WTC11 (cell line): ENCODE data around the gene LRRC7. TPM values are rescaled to one million over a fixed set of nuclear protein-coding genes. Genes with fewer than 3 reads are reported as not detected.
"Not testable (repeated sequence)": the region's sequence is repeated elsewhere in the genome, so short reads cannot be mapped to it uniquely, and the experiment has no call there.

ENCODE experiments used
- ATAC-seq: fragments of 200-7000 bp; cut with Tn5 transposase; 2 replicates; pipeline ENCODE4 v1.10.0; 2021; ENCODE audit warnings: mild to moderate bottlenecking, moderate library complexity
- CTCF ChIA-PET: fragments of 300-600 bp; sonication (Branson Sonifier 250); formaldehyde crosslinking; loops from one replicate; lab custom pipeline; 2021; ENCODE audit warnings: antibody characterized with exemption; lab: Charles Lee
- POLR2A ChIA-PET: fragments of 350-600 bp; sonication (Branson Sonifier 250); formaldehyde crosslinking; loops from one replicate; lab custom pipeline; 2021; ENCODE audit warnings: antibody characterized with exemption; lab: Charles Lee
- DNase-seq: peaks from one replicate; pipeline ENCODE4 v3.0.0; 2021; ENCODE audit warnings: low spot score
- H3K27ac Mint-ChIP-seq: 2 replicates; pipeline ENCODE4 v1.8.0; 2021; ENCODE audit warnings: mixed read lengths
- H3K27me3 Mint-ChIP-seq: 2 replicates; pipeline ENCODE4 v1.8.0; 2021; ENCODE audit warnings: low read depth, mild to moderate bottlenecking, moderate library complexity, mixed read lengths
- H3K36me3 Mint-ChIP-seq: 2 replicates; pipeline ENCODE4 v1.8.0; 2021; ENCODE audit warnings: mixed read lengths
- H3K4me1 Mint-ChIP-seq: 2 replicates; pipeline ENCODE4 v1.8.0; 2022; ENCODE audit warnings: mixed read lengths
- H3K4me3 Mint-ChIP-seq: 2 replicates; pipeline ENCODE4 v1.8.0; 2021; ENCODE audit warnings: mild to moderate bottlenecking, moderate library complexity, mixed read lengths
- H3K9me3 Mint-ChIP-seq: 2 replicates; pipeline ENCODE4 v1.8.0; 2021; ENCODE audit warnings: mixed read lengths
- CREM ChIP-seq: sonication (generic); formaldehyde crosslinking; IDR thresholded peaks from 2 replicates; pipeline ENCODE4 v1.8.1; 2022; ENCODE audit warnings: mild to moderate bottlenecking, missing genetic modification reagents, moderate library complexity
- CTCF ChIP-seq: fragments of 200-600 bp; IDR thresholded peaks from 2 replicates; pipeline ENCODE4 v1.8.0; 2022; ENCODE audit warnings: antibody characterized with exemption
- ESRRA ChIP-seq: sonication (generic); formaldehyde crosslinking; IDR thresholded peaks from 2 replicates; pipeline ENCODE4 v1.8.1; 2022; ENCODE audit warnings: mild to moderate bottlenecking, missing genetic modification reagents, borderline replicate concordance
- ETV6 ChIP-seq: sonication (generic); formaldehyde crosslinking; IDR thresholded peaks from 2 replicates; pipeline ENCODE4 v1.8.1; 2022; ENCODE audit warnings: mild to moderate bottlenecking, missing genetic modification reagents
- PRDM15 ChIP-seq: sonication (generic); formaldehyde crosslinking; IDR thresholded peaks from 2 replicates; pipeline ENCODE4 v1.8.0; 2022; ENCODE audit warnings: missing genetic modification reagents
- RELA ChIP-seq: sonication (generic); formaldehyde crosslinking; IDR thresholded peaks from 2 replicates; pipeline ENCODE4 v1.8.1; 2022; ENCODE audit warnings: missing genetic modification reagents, mild to moderate bottlenecking, borderline replicate concordance
- TEAD1 ChIP-seq: sonication (generic); formaldehyde crosslinking; IDR thresholded peaks from 2 replicates; pipeline ENCODE4 v1.8.0; 2022; ENCODE audit warnings: mild to moderate bottlenecking, missing genetic modification reagents
- ZBTB21 ChIP-seq: sonication (generic); formaldehyde crosslinking; IDR thresholded peaks from 2 replicates; pipeline ENCODE4 v1.8.1; 2023; ENCODE audit warnings: mild to moderate bottlenecking, missing genetic modification reagents, borderline replicate concordance
- ZNF138 ChIP-seq: sonication (generic); formaldehyde crosslinking; conservative IDR thresholded peaks from 2 replicates; pipeline ENCODE4 v1.8.1; 2022; ENCODE audit warnings: mild to moderate bottlenecking, moderate library complexity, missing genetic modification reagents
- ZNF232 ChIP-seq: sonication (generic); formaldehyde crosslinking; IDR thresholded peaks from 2 replicates; pipeline ENCODE4 v1.8.0; 2022; ENCODE audit warnings: mild to moderate bottlenecking, missing genetic modification reagents
- ZNF317 ChIP-seq: sonication (generic); formaldehyde crosslinking; IDR thresholded peaks from 2 replicates; pipeline ENCODE4 v1.8.1; 2023; ENCODE audit warnings: low read depth, mild to moderate bottlenecking, moderate library complexity, missing genetic modification reagents, borderline replicate concordance
- total RNA-seq: library from RNA; stranded (reverse); gene quantifications from 3 replicates; pipeline ENCODE4 v1.2.3, GENCODE V29; 2021

LRRC7 gene
- total RNA-seq, 1 experiment from 2014 or later = not detected

GRCh38 chr1:69943030-69943429 is 375.3 kb downstream of the LRRC7 start:
- no peaks in the 10 kb centered on the region for H3K36me3 Mint-ChIP-seq
- H3K27me3 Mint-ChIP-seq = no peaks in the 10 kb centered on the region
- ChIA-PET POLR2A (no interaction called here), CTCF (no interaction called here)
- H3K4me1 Mint-ChIP-seq = no peaks in the 10 kb centered on the region; the same call in 1 of the 2 replicates
- H3K27ac Mint-ChIP-seq = no peak overlapping the region
- ATAC-seq (no peak), DNase-seq (no peak)
- peaks cover 30% of the 10 kb centered on the region for H3K9me3 Mint-ChIP-seq
- no peak for TF ChIP-seq ZNF317 (CRISPR knock-in tag)
- no peak for TF ChIP-seq ZNF232 (CRISPR knock-in tag)
- TF ChIP-seq ETV6 (CRISPR knock-in tag) = no peak
- no peak for TF ChIP-seq PRDM15 (CRISPR knock-in tag)
- no peak overlapping the region for H3K4me3 Mint-ChIP-seq

GRCh38 chr1:69946935-69947334 is 379.2 kb downstream of the LRRC7 start:
- DNase-seq = no peak
- no peaks in the 10 kb centered on the region for H3K27me3 Mint-ChIP-seq
- no peaks in the 10 kb centered on the region for H3K36me3 Mint-ChIP-seq
- ChIA-PET CTCF (no interaction called here), POLR2A (no interaction called here)
- no peak overlapping the region for H3K27ac Mint-ChIP-seq
- H3K9me3 Mint-ChIP-seq = peaks cover 30% of the 10 kb centered on the region
- ATAC-seq = no peak
- TF ChIP-seq RELA = no peak
- no peaks in the 10 kb centered on the region for H3K4me1 Mint-ChIP-seq
- H3K4me3 Mint-ChIP-seq = no peak overlapping the region

- Mint-ChIP-seq H3K27me3 (no peaks in the 10 kb centered on the region), H3K9me3 (peaks cover 28% of the 10 kb centered on the region), H3K4me3 (no peak overlapping the region), H3K36me3 (no peaks in the 10 kb centered on the region), H3K4me1 (no peaks in the 10 kb centered on the region), H3K27ac (no peak overlapping the region)
- ChIA-PET POLR2A (interaction anchor here (0.5 kb wide), 1 partner anchor 565 kb away, joined by 7 read pairs; no protein-coding TSS in a partner anchor), CTCF (no interaction called here)
- ATAC-seq = no peak
- DNase-seq = no peak
- TF ChIP-seq CTCF (no peak), ZBTB21 (CRISPR knock-in tag) (no peak)
Observed at GRCh38 chr1:69947837-69948236, 380.1 kb downstream of the LRRC7 start.

- POLR2A ChIA-PET = no interaction called here
- H3K9me3 Mint-ChIP-seq = no peaks in the 10 kb centered on the region
- no peak for ATAC-seq
- TF ChIP-seq ESRRA (no peak), CREM (CRISPR knock-in tag) (no peak), ZNF138 (CRISPR knock-in tag) (no peak), TEAD1 (CRISPR knock-in tag) (no peak)
- TF ChIP-seq, all 79 proteins: peak for 0
- Mint-ChIP-seq H3K27ac (no peak overlapping the region), H3K36me3 (no peaks in the 10 kb centered on the region), H3K4me3 (no peak overlapping the region), H3K4me1 (no peaks in the 10 kb centered on the region), H3K27me3 (no peaks in the 10 kb centered on the region)
- CTCF ChIA-PET = no interaction called here
- DNase-seq = no peak
Observed at GRCh38 chr1:69952676-69953075, 385.0 kb downstream of the LRRC7 start.

GRCh38 chr1:69962452-69962851 is 394.7 kb downstream of the LRRC7 start:
- H3K27me3 Mint-ChIP-seq, H3K4me1 Mint-ChIP-seq, H3K4me3 Mint-ChIP-seq, CTCF ChIA-PET, H3K36me3 Mint-ChIP-seq, DNase-seq, ATAC-seq, H3K27ac Mint-ChIP-seq, POLR2A ChIA-PET: not testable (repeated sequence)
- H3K9me3 Mint-ChIP-seq = peaks cover 14% of the 10 kb centered on the region
